HL-60/S4 (cell line): ENCODE measurements around the gene MFF.
"Not testable (repeated sequence)": the region's sequence is repeated elsewhere in the genome, so short reads cannot be mapped to it uniquely, and the experiment has no call there.

Source experiments
- in situ Hi-C: fragments of 300-500 bp; cut with MboI; formaldehyde crosslinking; loops from 2 replicates; pipeline ENCODE4 v1.14.3; 2022; ENCODE audit warnings: low sequenced_read_pairs

The MFF gene

GRCh38 chr2:227326783-227327182 lies 1.7 kb downstream of the MFF start:
- in situ Hi-C loops, result no loop called here

- in situ Hi-C loops, result no loop called here
These were observed 10.7 kb downstream of the MFF start for GRCh38 chr2:227335713-227336112.

GRCh38 chr2:227337442-227337841 lies 12.4 kb downstream of the MFF start:
- in situ Hi-C loops, result no loop called here

- in situ Hi-C loops, result no loop called here
These were observed 14.1 kb downstream of the MFF start for GRCh38 chr2:227339098-227339599.

- in situ Hi-C loops, result no loop called here
These were observed 15.1 kb downstream of the MFF start for GRCh38 chr2:227340106-227340505.

- in situ Hi-C loops, result no loop called here
These were observed 16.5 kb downstream of the MFF start for GRCh38 chr2:227341553-227341952.

GRCh38 chr2:227344231-227344630 lies 19.2 kb downstream of the MFF start:
- in situ Hi-C loops, result no loop called here

- in situ Hi-C loops, result no loop called here
These were observed 22.1 kb downstream of the MFF start for GRCh38 chr2:227347117-227347516.

DNA sequence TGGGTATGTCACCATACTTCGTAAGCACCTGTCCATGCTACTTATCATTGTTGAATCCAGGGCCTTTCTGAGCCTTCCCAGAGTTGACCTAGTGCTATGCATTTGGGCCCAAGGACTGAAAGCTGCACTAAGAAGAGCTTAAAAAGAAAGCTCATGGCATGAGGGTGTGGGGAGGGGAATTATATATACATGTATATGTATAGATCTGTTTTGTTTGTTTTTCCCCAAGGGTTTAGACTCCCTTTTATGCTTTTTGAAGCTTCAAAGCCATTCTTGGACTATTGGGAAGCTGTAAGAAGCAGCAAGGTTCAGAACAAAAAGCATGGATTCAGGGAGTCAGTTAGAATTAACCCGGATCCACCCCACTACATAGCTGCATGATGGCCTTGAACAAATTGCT lies 23.3 kb downstream of the MFF start:
- in situ Hi-C loops, result no loop called here

DNA sequence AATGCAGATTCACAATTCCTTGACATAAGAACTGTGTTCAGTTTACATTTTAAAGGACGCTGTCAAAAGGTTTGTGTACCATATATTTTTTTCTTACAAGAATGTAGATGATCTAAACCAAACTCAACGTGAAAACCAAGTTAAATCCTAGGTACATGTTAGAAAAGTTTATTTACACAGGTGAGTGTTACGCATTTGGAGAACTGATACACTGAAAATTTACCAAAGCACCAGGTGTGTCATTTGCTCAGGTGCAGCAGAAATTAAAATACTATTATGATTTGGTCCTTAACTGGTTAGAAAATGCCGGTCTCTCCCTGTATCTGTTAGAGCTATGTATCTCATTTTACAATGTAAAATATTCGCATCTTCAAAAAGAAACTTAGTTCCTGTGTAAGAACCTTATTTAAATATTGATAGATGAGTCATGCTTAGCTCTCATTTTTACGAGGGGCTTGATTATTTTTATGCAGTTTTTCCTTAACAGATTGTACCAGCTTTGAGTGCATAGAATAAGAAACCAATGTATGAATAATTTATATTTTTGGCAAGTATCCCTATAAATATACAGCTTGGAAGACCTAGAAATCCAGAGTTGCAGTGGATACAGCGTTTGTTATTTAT lies 25.1 kb downstream of the MFF start:
- in situ Hi-C loops, result no loop called here

- in situ Hi-C loops, result no loop called here
These were observed 26.6 kb downstream of the MFF start for GRCh38 chr2:227351639-227352038.

GRCh38 chr2:227360351-227360750 lies 35.3 kb downstream of the MFF start:
- in situ Hi-C loops, result no loop called here

- in situ Hi-C loops, result no loop called here
These were observed 38.7 kb downstream of the MFF start for GRCh38 chr2:227363756-227364155.

GRCh38 chr2:227364585-227365263 lies 39.7 kb downstream of the MFF start:
- in situ Hi-C loops, result not testable (repeated sequence)

- in situ Hi-C loops, result no loop called here
These were observed 40.8 kb downstream of the MFF start for GRCh38 chr2:227365833-227366232.

- in situ Hi-C loops, result no loop called here
These were observed 41.8 kb downstream of the MFF start for GRCh38 chr2:227366769-227367426.

DNA sequence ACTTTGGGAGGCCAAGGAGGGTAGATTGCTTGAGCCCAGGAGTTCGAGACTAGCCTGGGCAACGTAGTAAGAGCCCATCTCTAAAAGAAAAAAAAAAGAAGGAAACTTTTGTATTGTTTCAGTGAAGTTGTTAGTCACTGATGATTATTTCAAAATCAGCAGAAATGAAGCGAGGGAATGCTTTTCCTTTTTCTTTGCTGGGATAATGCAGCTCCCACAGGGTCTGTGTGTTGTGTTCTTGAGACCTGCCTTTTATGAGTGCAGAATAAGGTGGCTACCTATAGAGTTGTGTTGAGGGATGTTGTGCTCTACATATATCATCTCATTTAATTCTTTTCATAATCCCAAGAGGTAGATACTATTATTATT lies 42.4 kb downstream of the MFF start:
- in situ Hi-C loops, result no loop called here

- in situ Hi-C loops, result no loop called here
These were observed 43.5 kb downstream of the MFF start for GRCh38 chr2:227368574-227368973.

DNA sequence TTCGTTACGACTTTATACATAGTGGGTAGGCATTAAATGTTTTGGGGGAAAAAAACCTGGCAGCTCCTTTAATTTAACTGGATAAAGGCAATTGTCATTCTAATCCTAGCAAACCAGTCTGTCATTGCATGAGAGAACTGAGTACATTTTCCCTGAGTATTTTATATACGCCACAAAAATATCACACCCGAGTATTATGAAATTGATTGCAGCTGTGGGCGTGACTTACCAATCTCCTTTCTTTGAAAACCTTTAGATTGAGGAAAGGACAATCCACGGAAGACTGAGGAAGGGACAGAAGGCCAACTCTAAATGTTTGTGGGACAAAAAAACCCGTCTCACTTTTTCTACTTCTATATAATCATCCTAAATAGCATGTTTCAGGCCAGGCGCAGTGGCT lies 45.0 kb downstream of the MFF start:
- in situ Hi-C loops, result no loop called here

DNA sequence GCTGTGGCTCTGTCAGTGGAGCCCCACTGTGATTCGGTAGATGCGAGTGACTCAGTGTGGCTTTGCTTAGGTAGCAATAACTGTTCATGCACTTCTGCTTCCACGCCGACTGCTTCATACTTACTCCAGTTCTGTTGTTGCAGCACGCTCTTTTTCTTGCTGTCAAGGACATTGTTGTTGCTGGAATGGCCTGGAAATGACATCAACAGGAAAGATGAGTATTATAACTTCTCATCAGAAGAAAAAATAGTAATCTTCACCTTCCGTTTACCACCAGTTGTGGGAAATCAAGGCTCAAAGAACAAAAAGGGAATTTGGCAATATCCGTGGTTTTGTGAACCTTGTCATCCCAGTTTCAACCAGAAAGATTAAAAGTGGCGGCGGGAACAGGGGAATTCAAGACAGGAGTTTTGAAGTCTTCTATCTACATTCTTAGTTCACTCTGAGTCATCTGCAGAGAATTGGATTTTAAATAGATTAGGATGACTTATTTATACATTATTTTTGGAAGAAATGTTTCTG lies 45.8 kb downstream of the MFF start:
- in situ Hi-C loops, result no loop called here

- in situ Hi-C loops, result no loop called here
These were observed 48.3 kb downstream of the MFF start for GRCh38 chr2:227373389-227373788.

GRCh38 chr2:227374158-227374557 lies 49.1 kb downstream of the MFF start:
- in situ Hi-C loops, result no loop called here
